Hepatocyte (in vitro differentiated cells): ENCODE results near the gene ZBTB5. TPM values are rescaled to one million over a fixed set of nuclear protein-coding genes. Genes with fewer than 3 reads are reported as not detected.
"Not testable (repeated sequence)": the region's sequence is repeated elsewhere in the genome, so short reads cannot be mapped to it uniquely, and the experiment has no call there.

ENCODE experiments used
- DNase-seq: peaks from one replicate; pipeline ENCODE4 v3.0.0-alpha.2; 2016; ENCODE audit warnings: low spot score
- H2AFZ ChIP-seq: fragments of 200-600 bp; sonication (generic); 2 replicates; pipeline ENCODE4 v1.6.0; 2016; ENCODE audit warnings: antibody characterized with exemption, mild to moderate bottlenecking
- H3K27ac ChIP-seq: fragments of 200-600 bp; sonication (generic); 2 replicates; pipeline ENCODE4 v1.5.1; 2016; ENCODE audit warnings: mild to moderate bottlenecking
- H3K27me3 ChIP-seq: fragments of 200-600 bp; sonication (generic); 2 replicates; pipeline ENCODE4 v1.6.1; 2016
- H3K36me3 ChIP-seq: fragments of 200-600 bp; sonication (generic); replicated peaks from 2 replicates; pipeline ENCODE4 v1.5.1; 2016; ENCODE audit warnings: low read depth; ENCODE audit not compliant: insufficient read depth
- H3K4me1 ChIP-seq: fragments of 200-600 bp; sonication (generic); 2 replicates; pipeline ENCODE4 v1.5.1; 2016; ENCODE audit warnings: mild to moderate bottlenecking, moderate library complexity; ENCODE audit not compliant: insufficient read depth
- H3K4me2 ChIP-seq: fragments of 200-600 bp; sonication (generic); 2 replicates; pipeline ENCODE4 v1.6.0; 2016
- H3K4me3 ChIP-seq: fragments of 200-600 bp; sonication (generic); 2 replicates; pipeline ENCODE4 v1.5.1; 2016; ENCODE audit warnings: mild to moderate bottlenecking
- H3K79me2 ChIP-seq: fragments of 200-600 bp; sonication (generic); 2 replicates; pipeline ENCODE4 v1.6.0; 2017; ENCODE audit warnings: mild to moderate bottlenecking
- H3K9me2 ChIP-seq: fragments of 200-600 bp; sonication (generic); replicated peaks from 2 replicates; pipeline ENCODE4 v1.6.0; 2017; ENCODE audit warnings: mild to moderate bottlenecking; ENCODE audit not compliant: insufficient read depth
- H3K9me3 ChIP-seq: fragments of 200-600 bp; sonication (generic); 2 replicates; pipeline ENCODE4 v1.5.1; 2016; ENCODE audit warnings: low read depth, mild to moderate bottlenecking
- H4K20me1 ChIP-seq: fragments of 200-600 bp; sonication (generic); 2 replicates; pipeline ENCODE4 v1.6.0; 2016; ENCODE audit warnings: mild to moderate bottlenecking; ENCODE audit not compliant: insufficient read depth, poor library complexity, severe bottlenecking
- CTCF ChIP-seq: fragments of 200-600 bp; sonication (generic); IDR thresholded peaks from 2 replicates; pipeline ENCODE4 v1.5.1; 2016; ENCODE audit warnings: antibody characterized with exemption, mild to moderate bottlenecking; ENCODE audit not compliant: poor library complexity
- EZH2 ChIP-seq: fragments of 200-600 bp; sonication (generic); IDR thresholded peaks from 2 replicates; pipeline ENCODE4 v1.6.1; 2016; ENCODE audit warnings: antibody characterized with exemption, mild to moderate bottlenecking, borderline replicate concordance
- EZH2phosphoT487 ChIP-seq: fragments of 200-600 bp; sonication (generic); IDR thresholded peaks from one replicate; pipeline ENCODE4 v1.6.1; 2018; ENCODE audit warnings: antibody characterized with exemption, mild to moderate bottlenecking, low read depth, moderate library complexity; ENCODE audit not compliant: unreplicated experiment, severe bottlenecking
- WGBS: methylation state at CpG from one replicate; pipeline ENCODE4 v1.1.6; 2016; ENCODE audit warnings: low lambda C conversion rate; ENCODE audit errors: missing lambda C conversion rate; 5-methylcytosine and 5-hydroxymethylcytosine counted together
- polyA plus RNA-seq: library from polyadenylated mRNA; unstranded; fragments of >200 nt; fragmentation: Nextera tagmentation; extraction: Ambion mirVana; gene quantifications from 2 replicates; pipeline ENCODE4 v1.2.1, GENCODE V29; 2016
- total RNA-seq: library from RNA; depleted of rRNA; stranded (reverse); fragments of >200 nt; gene quantifications from 2 replicates; pipeline ENCODE4 v1.2.3, GENCODE V29; 2014

The ZBTB5 gene
- total and polyA plus RNA-seq, 2 experiments from 2014 or later = 3.8 to 21.8 TPM

GRCh38 chr9:37511016-37512010 is 46.1 kb upstream of the ZBTB5 start:
- Histone ChIP-seq H3K9me3 (no peaks in the 10 kb centered on the region), H3K4me3 (no peak overlapping the region), H4K20me1 (no peaks in the 10 kb centered on the region), H3K27me3 (no peaks in the 10 kb centered on the region), H2AFZ (no peak overlapping the region), H3K4me1 (no peaks in the 10 kb centered on the region), H3K27ac (no peak overlapping the region), H3K36me3 (no peaks in the 10 kb centered on the region), H3K9me2 (no peaks in the 10 kb centered on the region), H3K4me2 (no peak overlapping the region), H3K79me2 (no peaks in the 10 kb centered on the region)
- peak; percentile 16 for DNase-seq
- 87% methylated on average over 15 of the region's 15 CpGs for WGBS
- TF ChIP-seq EZH2phosphoT487 (no peak), CTCF (peak; percentile 4), EZH2 (no peak)

- WGBS = 91% methylated on average over 5 of the region's 5 CpGs
Observed at GRCh38 chr9:37510053-37510452, 44.8 kb upstream of the ZBTB5 start.

GRCh38 chr9:37509536-37509935 is 44.3 kb upstream of the ZBTB5 start:
- Histone ChIP-seq H3K4me2 (no peak overlapping the region), H3K4me1 (no peaks in the 10 kb centered on the region), H3K36me3 (no peaks in the 10 kb centered on the region), H3K9me3 (no peaks in the 10 kb centered on the region), H2AFZ (no peak overlapping the region), H3K27ac (no peak overlapping the region), H3K9me2 (no peaks in the 10 kb centered on the region), H3K27me3 (no peaks in the 10 kb centered on the region), H4K20me1 (no peaks in the 10 kb centered on the region), H3K79me2 (no peaks in the 10 kb centered on the region), H3K4me3 (no peak overlapping the region)
- 88% methylated on average over 7 of the region's 7 CpGs for WGBS
- DNase-seq = no peak
- no peak for TF ChIP-seq CTCF
- TF ChIP-seq EZH2phosphoT487 = no peak
- no peak for TF ChIP-seq EZH2

More at GRCh38 chr9:37510053-37510452, 44.8 kb upstream of the ZBTB5 start:
- H2AFZ ChIP-seq, H4K20me1 ChIP-seq, H3K27me3 ChIP-seq, H3K4me3 ChIP-seq, H3K4me2 ChIP-seq, H3K79me2 ChIP-seq, H3K9me3 ChIP-seq, H3K36me3 ChIP-seq, H3K27ac ChIP-seq, H3K9me2 ChIP-seq, H3K4me1 ChIP-seq, DNase-seq: not testable (repeated sequence)

- Histone ChIP-seq H3K27me3 (no peaks in the 10 kb centered on the region), H2AFZ (no peak overlapping the region), H3K27ac (peak overlapping the region; percentile 62), H3K36me3 (no peaks in the 10 kb centered on the region), H4K20me1 (no peaks in the 10 kb centered on the region), H3K4me3 (no peak overlapping the region), H3K4me2 (no peak overlapping the region), H3K9me3 (no peaks in the 10 kb centered on the region), H3K79me2 (no peaks in the 10 kb centered on the region), H3K9me2 (no peaks in the 10 kb centered on the region), H3K4me1 (no peaks in the 10 kb centered on the region)
- TF ChIP-seq CTCF (no peak), EZH2 (no peak), EZH2phosphoT487 (no peak)
- WGBS = 96% methylated on average over 3 of the region's 3 CpGs
- no peak for DNase-seq
Observed at GRCh38 chr9:37508834-37509206, 43.6 kb upstream of the ZBTB5 start.
